GM20000 (cell line): Measurements from ENCODE around the gene KIFC3.

ENCODE experiments used
- DNase-seq: peaks from one replicate; pipeline ENCODE4 v3.0.0; 2012; ENCODE audit warnings: low spot score
- CTCF ChIP-seq: IDR thresholded peaks from 2 replicates; pipeline ENCODE4 v1.5.1; 2012; ENCODE audit warnings: mild to moderate bottlenecking, control low read depth; ENCODE audit errors: extremely low read depth, missing control alignments

KIFC3 gene

GRCh38 chr16:57794849-57795430, 7.4 kb downstream of the KIFC3 start:
- no peak for DNase-seq
- TF ChIP-seq CTCF: no peak

GRCh38 chr16:57791893-57792461, 10.3 kb downstream of the KIFC3 start:
- DNase-seq: no peak
- no peak for TF ChIP-seq CTCF

GRCh38 chr16:57791195-57791892, 10.9 kb downstream of the KIFC3 start:
- TF ChIP-seq CTCF: no peak
- no peak for DNase-seq

- no peak for TF ChIP-seq CTCF
- no peak for DNase-seq
Observed at GRCh38 chr16:57788951-57789350, 13.3 kb downstream of the KIFC3 start.

GRCh38 chr16:57788252-57788841, 13.9 kb downstream of the KIFC3 start:
- TF ChIP-seq CTCF: no peak
- no peak for DNase-seq

GRCh38 chr16:57787519-57787905, 14.8 kb downstream of the KIFC3 start:
- no peak for TF ChIP-seq CTCF
- DNase-seq: no peak

GRCh38 chr16:57786632-57787518, 15.4 kb downstream of the KIFC3 start:
- DNase-seq: no peak
- TF ChIP-seq CTCF: no peak
